Stimulated activated CD4-positive, alpha-beta T cell treated with anti-CD3 and anti-CD28 coated beads, Interleukin-12 subunit alpha, Interleukin-12 subunit beta, amount 100 ng/mL, for 48 hours (primary cell): ENCODE measurements around the gene UBB.
"Not testable (repeated sequence)": the region's sequence is repeated elsewhere in the genome, so short reads cannot be mapped to it uniquely, and the experiment has no call there.

Experiments used
- DNase-seq, 3 donors: peaks; one replicate each; pipeline ENCODE4 v3.0.0-alpha.2; 2020; ENCODE audit warnings: low read depth in 2 of 3, low spot score in 1 of 3

The UBB gene

DNA sequence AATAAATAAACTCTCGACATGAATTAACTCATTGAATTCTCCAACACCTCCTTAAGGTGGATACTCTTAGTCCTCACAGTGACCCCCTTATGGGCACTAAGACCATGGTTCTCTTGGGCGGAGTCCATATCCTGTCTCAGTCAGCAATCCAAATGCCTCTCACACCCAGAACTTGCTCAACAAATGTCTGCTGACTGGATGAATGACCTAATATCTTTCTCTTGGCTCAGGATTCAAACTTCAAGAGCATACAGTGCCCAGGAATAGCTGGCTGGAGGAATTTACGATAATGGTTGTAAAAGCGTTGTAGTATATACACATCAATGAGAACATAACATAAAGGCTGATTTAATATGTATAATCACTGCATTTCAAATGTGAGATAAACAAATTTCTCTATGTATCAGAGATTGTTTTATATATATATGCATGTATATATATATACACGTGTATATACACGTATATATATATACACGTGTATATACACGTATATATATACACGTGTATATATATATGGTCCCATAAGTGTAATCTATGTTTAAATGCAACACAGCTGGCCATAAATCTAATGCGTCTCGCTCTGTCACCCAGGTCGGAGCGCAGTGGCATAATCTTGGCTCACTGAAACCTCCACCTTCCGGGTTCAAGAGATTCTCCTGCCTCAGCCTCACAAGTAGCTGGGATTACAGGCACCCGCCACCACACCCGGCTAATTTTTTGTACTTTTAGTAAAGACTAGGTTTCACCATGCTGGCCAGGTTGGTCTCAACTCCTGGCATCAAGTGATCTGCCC is 6.5 kb upstream of the UBB start:
- no peak for DNase-seq

DNA sequence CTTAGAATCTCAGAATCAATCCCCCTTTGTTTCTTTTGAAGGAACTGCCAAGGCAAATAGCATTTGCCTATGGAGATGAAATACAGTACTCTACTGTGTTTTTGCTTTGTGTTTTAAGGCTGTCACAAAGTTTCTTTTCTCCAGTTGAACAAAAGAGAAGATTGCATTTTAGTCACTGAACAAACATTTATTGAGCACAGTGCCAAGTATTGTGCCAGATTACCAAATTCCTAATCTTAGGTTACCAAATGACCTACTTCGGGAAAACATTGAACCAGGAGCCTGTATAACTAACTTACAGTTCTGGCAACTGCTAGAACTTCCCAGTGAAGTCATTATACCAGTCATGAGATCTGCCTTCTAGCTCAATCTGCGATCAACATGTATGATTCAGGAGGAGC is 3.0 kb upstream of the UBB start:
- DNase-seq = no peak

DNA sequence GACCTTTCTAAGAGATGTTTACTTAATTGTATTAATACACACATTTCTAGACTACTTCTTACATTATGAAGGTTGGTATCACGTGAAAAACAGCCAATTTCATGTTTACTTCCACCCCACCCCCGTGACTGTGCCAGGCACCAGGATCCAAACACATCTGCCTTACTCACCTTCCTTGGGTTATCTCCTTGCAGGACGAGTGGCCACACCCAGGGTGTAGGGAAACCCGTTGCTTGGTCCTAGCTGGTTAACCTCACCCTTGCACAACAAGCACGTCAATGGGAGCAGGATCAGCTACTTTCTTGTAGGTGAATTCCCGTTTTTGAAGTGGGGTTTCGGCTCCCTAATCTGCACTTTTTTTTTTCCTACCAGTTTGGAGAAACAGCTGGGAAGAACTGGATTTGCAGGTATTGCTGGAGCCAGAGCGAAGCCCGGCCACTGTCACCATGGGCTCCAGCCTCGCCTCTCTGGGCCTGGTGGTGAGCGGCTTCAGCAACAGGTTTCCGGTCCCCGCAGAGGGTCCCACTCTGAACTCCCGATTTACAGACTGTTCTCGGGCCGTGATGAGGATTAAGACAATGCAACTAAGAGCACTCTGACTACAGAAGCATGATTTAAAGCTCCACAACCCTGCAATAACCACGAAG is 2.1 kb upstream of the UBB start:
- DNase-seq = no peak

DNA sequence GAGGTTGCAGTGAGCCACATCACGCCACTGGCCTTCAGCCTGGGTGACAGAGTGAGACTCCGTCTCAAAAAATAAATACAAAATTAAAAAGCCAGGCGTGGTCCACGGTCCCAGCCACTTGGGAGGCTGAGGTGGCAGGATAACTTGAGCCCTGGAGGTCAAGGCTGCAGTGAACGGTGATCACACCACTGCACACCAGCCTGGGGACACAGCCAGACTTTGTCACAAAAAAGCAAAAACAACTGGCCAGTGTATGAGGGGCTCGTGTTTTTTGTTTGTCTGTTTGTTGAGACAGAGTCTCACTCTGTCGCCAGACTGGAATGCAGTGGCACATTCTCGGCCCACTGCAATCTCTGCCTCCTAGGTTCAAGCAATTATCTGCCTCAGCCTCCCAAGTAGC is 1.2 kb upstream of the UBB start:
- DNase-seq = no peak

DNA sequence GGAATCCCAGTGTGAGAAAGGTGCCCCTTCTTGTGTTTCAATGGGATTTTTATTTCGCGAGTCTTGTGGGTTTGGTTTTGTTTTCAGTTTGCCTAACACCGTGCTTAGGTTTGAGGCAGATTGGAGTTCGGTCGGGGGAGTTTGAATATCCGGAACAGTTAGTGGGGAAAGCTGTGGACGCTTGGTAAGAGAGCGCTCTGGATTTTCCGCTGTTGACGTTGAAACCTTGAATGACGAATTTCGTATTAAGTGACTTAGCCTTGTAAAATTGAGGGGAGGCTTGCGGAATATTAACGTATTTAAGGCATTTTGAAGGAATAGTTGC is 567 bp downstream of the UBB start:
- DNase-seq = peak in 2 of 3 donors; percentile 24 to 37

DNA sequence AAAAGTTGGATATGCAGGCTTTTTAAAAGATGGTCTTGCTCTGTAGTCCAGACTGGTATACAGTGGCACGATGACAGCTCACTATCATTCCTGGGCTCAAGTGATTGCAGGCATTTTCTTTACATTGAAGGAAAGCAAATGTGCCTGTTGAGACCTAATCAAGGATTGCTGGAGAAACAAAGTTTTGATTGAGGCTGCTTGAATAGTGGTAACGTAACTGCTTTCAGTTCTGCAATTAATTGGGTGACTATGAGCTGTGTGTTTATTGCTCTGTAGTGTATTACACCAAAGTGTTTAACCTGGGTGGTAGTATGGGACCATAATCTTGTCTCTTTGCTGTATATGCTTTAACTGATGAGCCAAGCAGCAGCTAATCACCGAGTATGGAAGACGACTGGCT is 2.3 kb downstream of the UBB start:
- DNase-seq = no peak

DNA sequence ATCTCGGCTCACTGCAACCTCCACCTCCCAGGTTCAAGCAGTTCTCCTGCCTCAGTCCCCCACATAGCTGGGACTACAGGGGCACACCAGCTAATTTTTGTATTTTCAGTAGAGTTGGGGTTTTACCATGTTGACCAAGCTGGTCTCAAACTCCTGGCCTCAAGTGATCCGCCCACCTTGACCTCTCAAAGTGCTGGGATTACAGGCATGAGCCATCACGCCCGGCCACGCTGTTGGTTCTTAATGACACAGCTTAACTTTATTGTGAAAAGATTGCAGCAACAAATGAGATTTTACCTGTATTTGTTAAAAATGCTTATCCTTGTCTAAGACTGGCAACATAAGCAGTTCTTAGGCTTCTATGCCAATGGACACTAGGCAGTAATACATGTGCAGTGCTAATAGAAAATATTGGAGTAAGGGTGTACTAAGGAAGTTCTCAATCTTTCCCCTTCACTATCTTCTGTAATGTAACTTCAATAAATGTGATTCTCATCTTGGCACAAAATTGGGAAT is 2.9 kb downstream of the UBB start:
- no peak for DNase-seq

DNA sequence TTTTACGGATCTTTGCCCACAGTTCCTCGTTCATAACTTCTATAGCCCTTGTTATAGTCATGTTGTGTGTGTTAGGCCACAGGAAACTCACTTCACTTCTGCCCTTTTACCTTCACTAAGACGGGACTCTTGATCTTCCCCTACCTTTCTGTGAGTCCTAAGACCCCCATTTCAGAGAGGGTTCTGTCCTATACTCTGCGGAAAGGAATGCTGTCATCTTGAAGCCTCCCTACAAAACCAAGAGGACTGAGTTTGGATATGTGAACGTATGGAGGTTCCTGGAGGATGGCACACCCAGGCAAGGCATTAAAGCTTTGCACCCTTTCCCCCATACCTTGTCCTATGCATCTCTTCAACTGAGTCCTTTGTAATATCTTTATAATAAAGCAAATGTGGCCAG is 3.7 kb downstream of the UBB start:
- DNase-seq = no peak

DNA sequence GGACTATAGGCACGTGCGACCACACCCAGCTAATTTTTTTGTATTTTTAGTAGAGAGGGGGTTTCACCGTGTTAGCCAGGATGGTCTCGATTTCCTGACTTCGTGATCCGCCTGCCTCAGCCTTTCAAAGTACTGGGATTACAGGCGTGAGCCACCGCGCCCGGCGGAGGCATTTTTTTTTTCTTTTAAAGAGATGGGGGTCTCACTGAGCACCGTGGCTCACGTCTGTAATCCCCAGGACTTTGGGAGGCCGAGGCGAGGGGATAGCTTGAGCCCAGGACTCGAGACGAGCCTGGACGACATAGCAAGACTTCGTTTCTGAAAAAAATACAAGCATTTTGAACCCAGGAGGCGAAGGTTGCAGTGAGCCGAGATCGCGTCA is 5.2 kb downstream of the UBB start:
- DNase-seq = not testable (repeated sequence)

DNA sequence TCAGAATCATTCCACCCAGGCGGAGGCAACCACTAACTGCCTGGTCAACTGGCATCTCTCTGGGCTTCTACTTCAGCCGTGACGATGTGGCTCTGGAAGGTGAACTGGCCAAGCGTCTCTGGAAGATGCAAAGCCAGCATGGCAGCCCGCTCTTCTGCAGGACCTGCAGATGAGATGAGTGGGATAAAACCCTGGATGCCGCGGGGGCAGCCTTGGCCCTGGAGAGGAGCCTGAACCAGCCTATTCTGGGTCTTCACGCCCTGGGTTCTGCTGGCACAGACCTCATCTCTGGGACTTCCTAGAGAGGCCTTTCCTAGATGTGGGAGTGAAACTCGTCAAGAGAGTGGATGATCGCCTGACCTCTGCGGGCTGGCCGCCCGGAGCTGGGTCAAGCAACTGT is 10.6 kb downstream of the UBB start:
- no peak for DNase-seq

DNA sequence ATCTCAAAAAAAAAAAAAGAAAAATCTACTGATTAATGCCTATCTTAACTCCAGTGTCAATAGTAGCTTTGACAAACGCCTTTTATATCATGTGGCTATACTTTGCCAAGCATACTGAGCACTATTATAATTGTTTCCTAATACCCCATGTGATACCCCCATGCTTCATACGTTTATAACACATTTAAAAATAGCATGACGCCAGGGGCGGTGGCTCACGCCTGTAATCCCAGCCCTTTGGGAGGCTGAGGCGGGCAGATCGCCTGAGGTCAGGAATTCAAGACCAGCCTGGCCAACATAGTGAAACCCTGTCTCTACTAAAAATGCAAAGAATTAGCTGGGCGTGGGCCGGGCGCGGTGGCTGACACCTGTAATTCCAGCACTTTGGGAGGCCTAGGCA is 11.6 kb downstream of the UBB start:
- not testable (repeated sequence) for DNase-seq

DNA sequence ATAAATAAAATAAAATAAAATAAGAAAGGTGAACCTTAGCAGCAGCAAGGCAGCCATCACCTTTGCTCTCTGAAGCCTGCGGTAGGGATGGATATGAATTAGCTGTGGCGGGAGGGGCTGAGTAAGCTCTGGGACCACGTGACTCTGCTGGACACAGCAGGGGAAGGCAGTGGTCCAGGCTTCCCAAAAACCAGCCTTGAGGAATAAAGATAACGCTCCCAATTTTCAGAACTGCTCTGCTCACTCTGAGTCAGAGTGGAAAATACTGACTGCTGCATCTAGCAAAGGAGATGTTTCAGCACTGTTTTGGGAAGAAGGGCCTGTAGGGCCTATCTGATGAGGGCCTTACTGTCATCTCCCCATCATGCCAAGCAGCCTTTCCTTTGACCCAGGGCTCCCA is 15.0 kb downstream of the UBB start:
- not testable (repeated sequence) for DNase-seq

DNA sequence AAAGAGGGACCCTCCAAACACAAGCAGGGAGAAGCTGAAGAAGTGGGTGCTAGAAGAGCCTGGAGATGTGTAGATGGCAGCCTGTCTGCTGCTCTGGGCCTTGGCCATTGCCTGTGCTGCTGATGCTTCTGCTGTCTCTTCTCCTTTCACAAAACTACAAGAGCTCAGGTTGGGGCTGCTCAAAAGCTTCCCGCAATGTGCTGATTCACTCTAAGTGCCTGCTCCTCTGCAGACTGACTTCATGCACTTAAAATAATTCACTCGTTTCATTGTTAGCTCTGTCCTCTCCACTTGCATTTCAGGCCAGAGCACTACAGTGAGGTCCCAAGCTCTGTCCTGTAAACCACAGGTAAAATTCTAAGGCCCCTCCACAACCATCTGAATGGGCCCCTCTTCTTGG is 15.8 kb downstream of the UBB start:
- DNase-seq = not testable (repeated sequence)

DNA sequence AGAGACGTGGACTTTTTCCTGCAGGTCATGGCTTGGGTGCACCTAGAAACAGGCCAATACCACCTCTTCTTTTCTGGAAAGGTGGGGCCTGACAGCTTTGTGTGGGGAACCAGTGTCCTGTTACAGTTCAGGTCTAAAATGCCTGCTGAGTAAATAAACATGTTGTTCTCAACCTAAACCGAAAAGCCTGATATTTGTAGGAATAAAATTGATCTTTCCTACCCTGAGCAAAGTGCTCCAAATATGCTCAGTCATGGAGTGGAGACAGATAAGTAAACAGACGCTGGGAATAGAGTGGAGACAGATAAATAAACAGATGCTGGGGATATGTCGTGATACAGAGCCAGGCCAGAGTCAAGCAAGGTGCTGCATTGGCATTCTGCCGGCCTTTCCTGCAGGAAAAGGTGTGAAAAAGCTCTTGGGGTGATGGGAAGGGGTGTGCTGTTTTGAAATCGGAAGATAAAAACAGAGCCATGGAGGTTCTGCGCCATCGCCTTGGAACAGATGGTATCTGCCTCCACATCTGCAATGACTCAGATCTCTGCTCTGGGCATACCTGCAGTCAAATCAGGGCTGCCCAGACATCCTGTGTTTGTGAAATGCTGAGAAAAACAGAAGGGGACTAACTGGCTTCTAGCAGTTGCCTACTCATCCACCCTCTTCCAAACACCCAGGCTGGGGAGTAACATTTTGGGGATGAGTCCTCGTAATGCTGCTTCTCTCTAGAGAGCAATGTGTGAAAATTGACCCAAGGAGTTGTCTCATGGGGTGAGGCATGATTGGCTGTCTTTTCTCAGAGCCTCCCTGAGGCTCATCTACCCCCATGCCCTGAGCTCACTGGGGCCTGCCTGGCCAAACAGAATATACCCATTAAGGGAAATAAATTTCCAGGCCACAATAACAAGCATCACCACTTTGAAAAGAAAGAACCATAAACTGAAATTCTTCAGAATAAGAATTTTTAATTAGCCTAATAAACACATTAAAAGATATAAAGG is 17.7 kb downstream of the UBB start:
- DNase-seq = no peak

DNA sequence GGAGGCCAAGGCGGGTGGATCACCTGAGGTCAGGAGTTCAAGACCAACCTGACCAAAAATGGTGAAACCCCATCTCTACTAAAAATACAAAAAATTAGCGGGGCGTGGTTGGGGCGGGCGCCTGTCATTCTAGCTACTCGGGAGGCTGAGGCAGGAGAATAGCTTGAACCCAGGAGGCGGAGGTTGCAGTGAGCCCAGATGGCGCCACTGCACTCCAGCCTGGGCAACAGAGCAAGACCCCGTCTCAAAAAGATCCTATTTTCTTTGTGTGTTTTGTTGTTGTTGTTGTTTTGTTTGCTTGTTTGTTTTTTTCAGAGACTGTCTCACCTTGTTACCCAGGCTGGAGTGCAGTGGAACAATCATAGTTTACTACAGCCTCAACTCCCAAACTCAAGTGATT is 23.0 kb downstream of the UBB start:
- not testable (repeated sequence) for DNase-seq

DNA sequence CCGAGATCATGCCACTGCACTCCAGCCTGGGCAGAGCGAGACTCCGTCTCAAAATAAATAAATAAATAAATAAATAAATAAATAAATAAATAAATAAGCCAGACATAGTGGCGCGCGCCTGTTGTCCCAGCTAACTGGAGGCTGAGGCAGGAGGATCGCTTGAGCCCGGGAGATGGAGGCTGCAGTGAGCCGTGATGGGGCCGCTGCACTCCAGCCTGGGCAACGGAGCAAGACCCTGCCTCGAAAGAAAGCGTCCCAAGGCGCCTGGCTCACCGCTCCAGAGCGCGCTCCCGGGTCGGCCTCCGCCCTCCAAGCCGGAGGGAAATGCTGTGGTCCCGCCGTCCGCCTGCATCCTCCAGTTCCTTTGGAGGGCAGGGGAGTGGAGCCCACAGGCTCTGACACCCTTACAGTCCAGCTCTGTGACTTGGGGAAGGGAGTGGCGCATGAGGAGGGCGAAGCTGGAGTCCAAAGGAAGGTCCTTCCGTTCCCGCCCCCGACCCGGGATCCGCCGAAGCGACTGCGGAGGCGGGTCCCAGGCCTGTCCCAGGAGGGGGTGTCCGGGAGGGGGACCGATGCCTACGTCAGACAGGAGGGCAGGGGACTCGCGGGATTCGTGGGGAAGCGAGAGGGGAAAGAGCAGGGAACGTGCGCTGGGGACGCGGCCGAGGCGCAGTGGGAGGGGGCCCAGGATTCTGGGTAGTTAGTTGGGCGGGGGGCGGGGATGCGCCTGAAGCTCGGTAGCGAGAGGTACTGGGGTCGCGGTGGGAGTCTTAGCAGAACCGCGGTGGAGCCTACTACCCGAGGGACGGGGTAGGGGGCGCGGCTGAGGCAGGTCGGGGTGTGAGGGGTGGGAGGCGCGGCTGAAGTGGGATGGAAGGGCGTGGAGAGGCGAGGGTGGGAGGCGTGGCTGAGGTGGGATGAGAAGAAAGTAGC is 26.1 kb downstream of the UBB start:
- no peak for DNase-seq

DNA sequence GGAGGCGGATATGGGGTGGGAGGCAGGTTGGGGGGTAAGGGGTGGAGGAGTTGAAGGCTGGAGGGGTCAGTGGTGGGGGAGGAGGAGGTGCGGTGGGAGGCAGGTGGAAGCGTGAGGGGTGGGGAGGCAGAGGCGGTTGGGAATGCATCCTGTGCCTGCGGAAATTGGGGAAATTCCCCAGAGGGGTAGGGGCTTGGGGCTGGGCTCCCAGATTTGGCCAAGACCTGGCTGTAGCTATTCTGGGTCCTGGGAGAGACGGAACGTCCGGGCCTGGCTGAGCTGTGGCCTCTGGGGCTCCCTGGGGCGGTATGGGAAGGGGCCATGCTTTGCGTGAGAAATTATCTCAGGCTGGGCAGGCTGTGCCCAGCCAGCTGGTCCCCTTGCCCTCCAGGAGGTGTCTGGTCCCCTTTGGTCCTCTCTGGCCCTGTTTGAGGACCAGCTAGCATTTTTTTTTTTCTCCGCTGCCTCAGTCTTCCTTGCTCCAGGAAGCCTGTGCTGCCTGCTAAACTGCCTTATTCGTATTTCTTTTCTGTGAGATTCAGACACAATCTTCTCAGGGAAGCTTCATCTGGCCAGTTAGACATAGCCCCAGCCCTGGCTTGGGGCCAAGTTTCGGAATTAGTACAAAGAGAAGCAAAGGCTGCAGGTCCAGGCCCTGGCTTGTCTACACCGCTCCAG is 27.2 kb downstream of the UBB start:
- no peak for DNase-seq

DNA sequence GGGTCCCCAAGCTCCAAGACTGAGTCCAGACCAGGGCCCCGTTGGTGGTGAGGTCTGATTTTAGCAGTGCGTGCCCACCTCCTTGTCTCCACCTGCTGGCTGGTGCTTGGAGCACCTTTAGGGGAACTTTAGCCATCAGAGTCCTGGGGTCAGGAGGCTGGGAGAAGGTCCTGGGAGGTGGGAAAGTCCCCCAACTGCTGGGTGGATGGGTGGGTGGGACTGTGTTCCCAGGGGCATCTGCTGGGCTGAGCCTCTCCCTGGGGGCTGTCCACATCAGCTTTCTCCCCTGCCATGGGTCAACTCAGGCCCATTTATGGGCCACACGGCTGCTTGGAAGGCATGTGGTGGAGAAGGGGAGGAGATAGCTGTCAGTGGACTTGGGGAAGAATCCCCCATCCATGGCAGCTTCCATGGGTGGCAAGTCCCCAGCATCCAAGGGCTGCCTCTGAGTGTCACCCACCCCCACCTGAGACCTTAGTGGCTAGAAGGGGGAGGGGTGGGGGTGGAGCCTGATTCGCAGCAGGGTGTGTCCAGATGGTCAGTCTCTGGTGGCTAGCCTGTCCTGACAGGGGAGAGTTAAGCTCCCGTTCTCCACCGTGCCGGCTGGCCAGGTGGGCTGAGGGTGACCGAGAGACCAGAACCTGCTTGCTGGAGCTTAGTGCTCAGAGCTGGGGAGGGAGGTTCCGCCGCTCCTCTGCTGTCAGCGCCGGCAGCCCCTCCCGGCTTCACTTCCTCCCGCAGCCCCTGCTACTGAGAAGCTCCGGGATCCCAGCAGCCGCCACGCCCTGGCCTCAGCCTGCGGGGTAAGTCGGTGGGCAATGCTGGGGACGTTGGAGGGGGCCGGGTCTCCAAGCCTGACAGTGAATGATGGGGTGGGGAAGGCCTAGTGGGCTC is 34.4 kb downstream of the UBB start, which contains the start of gene TRPV2:
Gene TRPV2 (plus strand): TSS at position 541 of the 894 bp plus-strand sequence. CDS start 2,098 bp downstream, outside the sequence.
- no peak for DNase-seq

DNA sequence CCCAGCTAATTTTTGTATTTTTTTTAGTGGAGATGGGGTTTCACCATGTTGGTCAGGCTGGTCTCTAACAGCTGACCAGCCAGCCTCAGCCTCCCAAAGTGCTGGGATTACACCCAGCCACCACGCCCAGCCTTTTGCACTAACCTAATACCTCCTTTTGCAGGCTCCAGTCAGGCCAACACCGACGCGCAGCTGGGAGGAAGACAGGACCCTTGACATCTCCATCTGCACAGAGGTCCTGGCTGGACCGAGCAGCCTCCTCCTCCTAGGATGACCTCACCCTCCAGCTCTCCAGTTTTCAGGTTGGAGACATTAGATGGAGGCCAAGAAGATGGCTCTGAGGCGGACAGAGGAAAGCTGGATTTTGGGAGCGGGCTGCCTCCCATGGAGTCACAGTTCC is 36.5 kb downstream of the UBB start:
- DNase-seq = no peak
